ENCODE data around the gene DDX11.
A peak's percentile ranks its signal among the peaks of the same experiment; 100 is the strongest.
"Not testable (repeated sequence)": the region's sequence is repeated elsewhere in the genome, so short reads cannot be mapped to it uniquely, and the experiment has no call there.

The DDX11 gene

GRCh38 chr12:31057671-31058070 lies 16.0 kb upstream of the DDX11 start:
- Histone ChIP-seq H3K9me3 (ENCODE audit: low read depth, low read length) (no peaks in the 10 kb centered on the region), H3K4me3 (no peak overlapping the region), H3K27ac (no peak overlapping the region), H3K36me3 (ENCODE audit: insufficient read depth, low read length) (no peaks in the 10 kb centered on the region), H3K9ac (ENCODE audit: insufficient read length) (no peak overlapping the region)
- TF ChIP-seq EZH2 (IDR thresholded peaks at IDR 0.05) (no peak), FOXP2 (optimal IDR thresholded peaks at IDR 0.05; ENCODE audit: control extremely low read depth, extremely low read length, insufficient read depth) (no peak), POLR2AphosphoS5 (IDR thresholded peaks at IDR 0.05; ENCODE audit: borderline replicate concordance, low read depth, low read length) (no peak)
- no peak for DNase-seq (ENCODE audit: low read depth, low spot score)

GRCh38 chr12:31066196-31066595 lies 7.5 kb upstream of the DDX11 start:
- not testable (repeated sequence) for H3K27ac ChIP-seq; H3K4me3 ChIP-seq; H3K9ac ChIP-seq (ENCODE audit: insufficient read length); H3K9me3 ChIP-seq (ENCODE audit: low read depth, low read length); H3K36me3 ChIP-seq (ENCODE audit: insufficient read depth, low read length); DNase-seq (ENCODE audit: low read depth, low spot score)

- not testable (repeated sequence) for H3K4me3 ChIP-seq; H3K36me3 ChIP-seq (ENCODE audit: insufficient read depth, low read length); DNase-seq (ENCODE audit: low read depth, low spot score); H3K9me3 ChIP-seq (ENCODE audit: low read depth, low read length); H3K9ac ChIP-seq (ENCODE audit: insufficient read length); H3K27ac ChIP-seq
Measured at GRCh38 chr12:31067656-31068055, 6.0 kb upstream of the DDX11 start.

GRCh38 chr12:31070971-31071740 lies 2.5 kb upstream of the DDX11 start:
- not testable (repeated sequence) for H3K9ac ChIP-seq (ENCODE audit: insufficient read length); H3K4me3 ChIP-seq; H3K27ac ChIP-seq; DNase-seq (ENCODE audit: low read depth, low spot score); H3K9me3 ChIP-seq (ENCODE audit: low read depth, low read length); H3K36me3 ChIP-seq (ENCODE audit: insufficient read depth, low read length)

GRCh38 chr12:31072962-31073361 lies 698 bp upstream of the DDX11 start:
- peak overlapping the region; percentile 84 for H3K9ac ChIP-seq (ENCODE audit: insufficient read length)
- not testable (repeated sequence) for H3K9me3 ChIP-seq (ENCODE audit: low read depth, low read length); DNase-seq (ENCODE audit: low read depth, low spot score); H3K36me3 ChIP-seq (ENCODE audit: insufficient read depth, low read length); H3K27ac ChIP-seq
- peak overlapping the region; percentile 86 for H3K4me3 ChIP-seq

GRCh38 chr12:31074333-31074874 lies 744 bp downstream of the DDX11 start:
- Histone ChIP-seq H3K9ac (ENCODE audit: insufficient read length) (peak overlapping the region; percentile 84), H3K4me3 (peak overlapping the region; percentile 86)
- not testable (repeated sequence) for H3K36me3 ChIP-seq (ENCODE audit: insufficient read depth, low read length); H3K27ac ChIP-seq; DNase-seq (ENCODE audit: low read depth, low spot score); H3K9me3 ChIP-seq (ENCODE audit: low read depth, low read length)

- not testable (repeated sequence) for H3K27ac ChIP-seq; H3K9ac ChIP-seq (ENCODE audit: insufficient read length); DNase-seq (ENCODE audit: low read depth, low spot score); H3K4me3 ChIP-seq; H3K36me3 ChIP-seq (ENCODE audit: insufficient read depth, low read length); H3K9me3 ChIP-seq (ENCODE audit: low read depth, low read length)
Measured at GRCh38 chr12:31076150-31076549, 2.5 kb downstream of the DDX11 start.

- DNase-seq (ENCODE audit: low read depth, low spot score), result not testable (repeated sequence)
Measured at GRCh38 chr12:31077095-31077494, 3.4 kb downstream of the DDX11 start.

GRCh38 chr12:31077998-31078397 lies 4.3 kb downstream of the DDX11 start:
- DNase-seq (ENCODE audit: low read depth, low spot score); H3K9me3 ChIP-seq (ENCODE audit: low read depth, low read length); H3K27ac ChIP-seq; H3K4me3 ChIP-seq; H3K9ac ChIP-seq (ENCODE audit: insufficient read length): not testable (repeated sequence)
- peaks cover 12% of the 10 kb centered on the region; the same call in 1 of the 2 replicates for H3K36me3 ChIP-seq (ENCODE audit: insufficient read depth, low read length)

More at GRCh38 chr12:31077095-31077494, 3.4 kb downstream of the DDX11 start:
- H3K4me3 ChIP-seq; H3K36me3 ChIP-seq (ENCODE audit: insufficient read depth, low read length); H3K27ac ChIP-seq; H3K9ac ChIP-seq (ENCODE audit: insufficient read length); H3K9me3 ChIP-seq (ENCODE audit: low read depth, low read length): not testable (repeated sequence)

GRCh38 chr12:31079421-31079820 lies 5.8 kb downstream of the DDX11 start:
- DNase-seq (ENCODE audit: low read depth, low spot score); H3K9ac ChIP-seq (ENCODE audit: insufficient read length); H3K9me3 ChIP-seq (ENCODE audit: low read depth, low read length); H3K4me3 ChIP-seq; H3K27ac ChIP-seq: not testable (repeated sequence)
- H3K36me3 ChIP-seq (ENCODE audit: insufficient read depth, low read length), result peaks cover 22% of the 10 kb centered on the region; the same call in 1 of the 2 replicates

- H3K27ac ChIP-seq; H3K9me3 ChIP-seq (ENCODE audit: low read depth, low read length); H3K4me3 ChIP-seq; H3K9ac ChIP-seq (ENCODE audit: insufficient read length); DNase-seq (ENCODE audit: low read depth, low spot score): not testable (repeated sequence)
- peaks cover 25% of the 10 kb centered on the region; the same call in 1 of the 2 replicates for H3K36me3 ChIP-seq (ENCODE audit: insufficient read depth, low read length)
Measured at GRCh38 chr12:31080221-31080620, 6.6 kb downstream of the DDX11 start.

- not testable (repeated sequence) for DNase-seq (ENCODE audit: low read depth, low spot score); H3K27ac ChIP-seq; H3K4me3 ChIP-seq; H3K9ac ChIP-seq (ENCODE audit: insufficient read length); H3K9me3 ChIP-seq (ENCODE audit: low read depth, low read length)
- H3K36me3 ChIP-seq (ENCODE audit: insufficient read depth, low read length), result peaks cover 25% of the 10 kb centered on the region; the same call in 1 of the 2 replicates
Measured at GRCh38 chr12:31081274-31081673, 7.6 kb downstream of the DDX11 start.

- DNase-seq (ENCODE audit: low read depth, low spot score); H3K9ac ChIP-seq (ENCODE audit: insufficient read length); H3K9me3 ChIP-seq (ENCODE audit: low read depth, low read length); H3K4me3 ChIP-seq; H3K27ac ChIP-seq: not testable (repeated sequence)
- peaks cover 34% of the 10 kb centered on the region; the same call in 1 of the 2 replicates for H3K36me3 ChIP-seq (ENCODE audit: insufficient read depth, low read length)
Measured at GRCh38 chr12:31084241-31084640, 10.6 kb downstream of the DDX11 start.

GRCh38 chr12:31086032-31086431 lies 12.4 kb downstream of the DDX11 start:
- not testable (repeated sequence) for H3K27ac ChIP-seq; DNase-seq (ENCODE audit: low read depth, low spot score); H3K9me3 ChIP-seq (ENCODE audit: low read depth, low read length); H3K4me3 ChIP-seq; H3K9ac ChIP-seq (ENCODE audit: insufficient read length)
- H3K36me3 ChIP-seq (ENCODE audit: insufficient read depth, low read length), result peaks cover 36% of the 10 kb centered on the region; the same call in 1 of the 2 replicates

All from SK-N-MC (cell line).